HG02870 (cell line): ENCODE measurements around the gene DTX2.
"Not testable (repeated sequence)": the region's sequence is repeated elsewhere in the genome, so short reads cannot be mapped to it uniquely, and the experiment has no call there.

Experiments used
- ATAC-seq: cut with Tn5 transposase; IDR thresholded peaks from one replicate; pipeline ENCODE4 v1.9.1; 2021; ENCODE audit warnings: mild to moderate bottlenecking, moderate library complexity; ENCODE audit not compliant: unreplicated experiment

DTX2 gene

DNA sequence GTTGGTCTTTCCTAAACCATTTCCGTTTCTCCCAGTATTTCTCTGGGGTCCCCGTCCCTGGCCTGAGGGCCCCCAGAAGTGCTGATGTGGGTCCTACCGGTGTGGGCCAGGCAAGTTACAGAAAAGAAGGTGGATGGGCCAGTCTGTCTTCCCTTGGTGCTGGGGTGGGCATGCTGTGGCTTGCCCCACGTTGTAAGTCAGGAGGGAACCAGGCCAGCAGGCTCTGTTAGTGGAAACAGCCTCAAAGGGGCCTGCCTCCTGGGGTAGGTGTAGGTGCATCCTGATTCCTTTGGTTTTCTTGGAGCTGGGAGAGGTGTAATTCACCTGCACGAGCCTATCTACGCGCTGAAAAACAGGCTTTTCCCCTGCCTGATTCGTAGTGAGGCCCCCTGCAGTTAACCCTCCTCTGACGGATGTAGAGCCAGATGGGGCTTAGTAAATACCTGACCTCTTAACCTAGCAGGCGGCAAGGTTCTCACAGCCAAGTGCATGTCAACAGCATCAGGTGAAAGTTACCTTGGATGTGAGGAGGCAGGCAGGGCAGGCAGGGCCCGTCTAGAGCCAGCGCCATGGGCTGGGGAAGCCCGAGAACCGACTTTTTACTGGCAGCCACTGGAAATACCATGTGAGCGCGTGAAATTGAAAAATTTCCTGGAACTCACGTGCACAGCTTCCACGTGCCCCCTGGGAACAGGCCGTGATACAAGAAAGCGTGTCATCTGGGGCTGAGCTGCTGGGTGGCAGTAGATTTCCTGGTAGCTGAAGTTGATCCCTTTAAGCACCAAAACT lies 24.5 kb downstream of the DTX2 start:
- ATAC-seq, result peak; percentile 7

GRCh38 chr7:76486618-76487017 lies 25.1 kb downstream of the DTX2 start:
- peak; percentile 99 for ATAC-seq

- not testable (repeated sequence) for ATAC-seq
Measured at GRCh38 chr7:76487969-76488368, 26.5 kb downstream of the DTX2 start.

DNA sequence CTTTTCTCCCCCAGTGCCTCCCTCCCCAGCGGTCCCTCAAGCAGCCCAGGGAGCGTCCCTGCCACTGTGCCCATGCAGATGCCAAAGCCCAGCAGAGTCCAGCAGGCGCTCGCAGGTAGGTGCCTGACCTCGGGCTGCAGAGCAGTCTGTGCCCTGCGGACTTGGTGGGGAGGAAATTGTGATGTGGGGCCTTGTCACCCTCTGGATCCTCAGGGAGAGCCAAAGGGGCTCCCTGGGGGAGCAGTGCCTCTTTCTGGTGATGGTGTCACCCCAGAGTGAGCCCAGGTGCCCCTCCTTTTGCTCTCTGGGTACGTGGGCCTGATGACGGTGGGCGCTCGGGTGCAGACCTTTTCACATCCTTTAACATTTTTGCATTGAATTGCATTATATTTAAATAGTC lies 30.6 kb downstream of the DTX2 start:
- not testable (repeated sequence) for ATAC-seq

DNA sequence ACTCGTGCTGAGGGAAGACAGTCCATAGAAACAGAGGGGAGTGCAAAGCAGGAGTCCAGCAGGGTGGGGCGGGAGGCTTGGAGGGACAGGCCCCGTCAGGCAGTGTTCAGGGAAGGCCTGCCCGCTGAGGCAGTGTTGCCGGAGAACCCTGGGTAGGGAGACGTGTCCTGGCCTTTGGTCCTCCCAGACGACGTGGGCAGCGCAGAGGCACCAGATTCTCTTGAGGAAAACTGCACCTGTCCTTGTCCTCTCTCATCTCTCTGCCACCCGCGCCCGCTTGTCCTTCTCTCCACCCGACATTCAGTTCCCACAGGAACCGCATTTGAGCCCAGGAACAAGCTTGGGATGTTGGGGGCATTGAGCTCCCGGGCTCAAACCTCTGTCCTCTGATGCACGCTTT lies 34.2 kb downstream of the DTX2 start:
- ATAC-seq, result not testable (repeated sequence)

DNA sequence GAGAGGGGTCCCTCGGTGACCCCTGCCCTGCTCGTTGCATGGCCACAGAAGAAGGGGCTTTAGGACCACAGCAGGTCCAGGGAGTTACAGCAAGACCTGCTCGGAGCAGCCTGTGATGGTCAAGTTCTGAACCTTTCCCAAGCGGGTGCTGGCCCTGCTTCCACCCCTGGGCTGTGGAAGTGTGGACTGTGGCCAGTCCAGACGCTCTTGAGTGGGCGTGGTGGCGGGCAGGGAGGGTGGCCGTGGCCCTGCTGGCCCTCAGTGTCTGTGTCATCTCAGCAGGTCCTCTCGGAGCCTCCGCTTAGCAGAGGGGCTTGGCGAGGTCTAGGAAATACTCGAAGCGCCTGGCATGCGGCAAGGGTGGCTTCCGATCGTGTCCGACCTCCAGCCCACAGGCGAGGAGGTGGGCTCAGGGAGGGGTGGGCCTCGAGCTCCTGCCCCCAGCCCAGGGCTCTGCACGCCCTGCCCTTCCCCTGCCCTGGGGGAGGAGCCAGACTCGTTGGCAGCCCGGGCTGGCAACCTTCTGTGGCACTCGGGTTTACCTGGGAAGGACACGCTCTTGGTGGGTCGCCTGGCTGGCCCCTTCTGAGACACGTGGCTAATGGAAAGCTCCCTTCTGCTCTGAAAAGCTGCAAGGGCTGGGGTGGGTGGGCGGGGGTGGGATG lies 36.5 kb downstream of the DTX2 start:
- ATAC-seq, result not testable (repeated sequence)

DNA sequence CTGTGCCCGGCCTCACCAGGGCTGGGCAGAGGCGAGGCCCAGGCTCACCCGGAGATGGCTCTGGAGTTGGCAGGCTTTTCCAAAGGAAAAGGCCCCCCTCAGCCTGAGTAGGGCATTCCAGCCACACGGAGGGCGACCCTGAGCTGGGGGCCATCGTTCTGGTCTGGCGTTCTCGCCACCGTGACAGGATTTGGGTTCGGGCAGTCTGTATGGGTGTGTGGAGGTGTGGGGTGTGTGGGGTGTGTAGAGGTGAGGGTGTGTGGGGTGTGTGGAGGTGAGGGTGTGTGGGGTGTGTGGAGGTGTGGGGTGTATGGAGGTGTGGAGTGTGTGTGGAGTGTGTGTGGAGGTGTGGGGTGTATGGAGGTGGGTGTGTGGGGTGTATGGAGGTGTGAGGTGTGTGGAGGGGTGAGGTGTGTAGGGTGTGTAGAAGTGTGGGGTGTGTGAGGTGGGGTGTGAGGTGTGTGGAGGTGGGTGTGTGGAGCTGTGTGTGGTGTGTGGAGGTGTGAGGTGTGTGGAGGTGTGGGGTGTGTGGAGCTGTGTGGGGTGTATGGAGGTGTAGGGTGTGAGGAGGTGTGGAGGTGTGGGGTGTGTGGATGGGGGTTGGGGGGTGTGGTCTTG lies 37.2 kb downstream of the DTX2 start:
- ATAC-seq, result not testable (repeated sequence)

GRCh38 chr7:76499201-76499923 lies 37.9 kb downstream of the DTX2 start:
- ATAC-seq, result not testable (repeated sequence)

DNA sequence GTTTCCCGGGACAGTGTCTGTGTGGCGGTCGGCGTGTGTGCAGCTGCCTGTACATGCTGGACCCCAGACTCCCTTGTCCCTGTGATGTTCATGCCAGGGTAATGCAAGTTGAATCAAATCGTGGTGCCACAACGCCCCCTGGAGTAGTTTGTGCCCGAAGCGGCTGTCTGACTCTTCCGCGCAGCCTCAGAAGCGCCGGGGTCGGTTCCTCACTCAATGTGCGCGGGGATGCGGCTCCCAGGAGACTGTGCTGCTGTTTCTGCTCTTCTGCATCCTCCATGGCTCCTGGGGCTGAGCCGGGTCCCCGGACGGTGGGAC lies 38.4 kb downstream of the DTX2 start:
- ATAC-seq, result not testable (repeated sequence)

DNA sequence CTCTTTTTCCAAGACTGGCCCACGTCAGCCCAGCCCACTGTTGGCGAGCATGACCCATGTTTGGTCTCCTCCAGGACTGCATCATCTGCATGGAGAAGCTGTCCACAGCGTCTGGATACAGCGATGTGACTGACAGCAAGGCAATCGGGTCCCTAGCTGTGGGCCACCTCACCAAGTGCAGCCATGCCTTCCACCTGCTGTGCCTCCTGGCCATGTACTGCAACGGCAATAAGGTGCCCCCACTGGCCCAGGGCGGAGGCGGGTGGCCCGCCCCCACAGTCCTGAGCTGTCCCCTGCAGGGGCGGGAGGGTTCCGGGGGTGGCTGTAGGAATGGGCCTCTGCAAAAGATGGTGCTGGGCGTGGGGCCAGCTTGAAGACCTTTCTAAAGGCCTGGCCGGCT lies 40.7 kb downstream of the DTX2 start:
- ATAC-seq, result not testable (repeated sequence)

GRCh38 chr7:76502836-76503235 lies 41.3 kb downstream of the DTX2 start:
- not testable (repeated sequence) for ATAC-seq

DNA sequence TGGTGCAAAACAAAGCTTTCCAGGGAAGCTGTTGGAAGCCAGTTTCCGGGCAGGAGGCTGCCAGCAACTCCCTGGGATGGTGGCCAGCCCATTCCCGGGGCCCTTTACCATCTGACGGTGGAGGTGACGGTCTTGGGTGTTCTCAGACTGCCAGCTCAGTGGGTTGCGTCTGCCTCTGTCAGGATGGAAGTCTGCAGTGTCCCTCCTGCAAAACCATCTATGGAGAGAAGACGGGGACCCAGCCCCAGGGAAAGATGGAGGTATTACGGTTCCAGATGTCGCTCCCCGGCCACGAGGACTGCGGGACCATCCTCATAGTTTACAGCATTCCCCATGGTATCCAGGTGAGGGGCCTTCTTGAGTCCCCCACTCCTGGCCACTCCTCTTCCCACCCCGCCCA lies 41.7 kb downstream of the DTX2 start:
- not testable (repeated sequence) for ATAC-seq

DNA sequence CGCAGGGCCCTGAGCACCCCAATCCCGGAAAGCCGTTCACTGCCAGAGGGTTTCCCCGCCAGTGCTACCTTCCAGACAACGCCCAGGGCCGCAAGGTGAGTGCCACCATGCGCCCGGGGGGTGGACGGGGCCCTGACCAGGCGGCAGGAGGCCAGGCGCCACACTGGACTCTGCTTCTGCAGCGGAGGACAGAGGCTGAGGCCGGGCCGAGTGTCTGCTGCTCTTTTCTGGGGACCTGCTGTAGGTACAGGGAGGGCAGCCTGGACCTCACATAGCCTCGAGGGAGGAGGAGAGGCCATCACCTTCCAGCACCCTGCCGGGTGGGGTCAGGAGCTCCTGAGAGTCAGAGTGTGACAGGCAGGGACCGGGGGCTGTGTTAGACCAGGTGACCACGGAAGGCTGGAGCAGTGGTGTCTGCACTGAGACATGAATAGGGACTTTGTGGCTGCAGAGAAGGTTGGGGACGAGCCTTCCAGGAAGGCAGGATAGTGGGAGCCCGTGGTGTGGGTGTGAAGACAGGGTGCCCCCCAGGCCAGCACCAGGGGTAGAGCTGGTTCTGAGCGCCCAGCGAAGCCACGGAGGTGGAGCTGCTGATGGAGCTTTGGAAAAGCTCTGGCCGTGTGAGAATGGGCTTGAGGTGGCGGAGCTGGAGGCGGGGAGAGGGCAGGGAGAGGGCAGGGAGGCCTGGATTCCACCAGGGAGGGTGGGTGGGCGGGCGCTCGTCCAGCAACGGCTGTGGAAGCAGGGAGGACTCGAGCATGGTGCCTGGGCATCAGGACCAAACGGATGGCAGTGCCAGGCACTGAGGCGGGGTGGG lies 43.0 kb downstream of the DTX2 start:
- not testable (repeated sequence) for ATAC-seq

DNA sequence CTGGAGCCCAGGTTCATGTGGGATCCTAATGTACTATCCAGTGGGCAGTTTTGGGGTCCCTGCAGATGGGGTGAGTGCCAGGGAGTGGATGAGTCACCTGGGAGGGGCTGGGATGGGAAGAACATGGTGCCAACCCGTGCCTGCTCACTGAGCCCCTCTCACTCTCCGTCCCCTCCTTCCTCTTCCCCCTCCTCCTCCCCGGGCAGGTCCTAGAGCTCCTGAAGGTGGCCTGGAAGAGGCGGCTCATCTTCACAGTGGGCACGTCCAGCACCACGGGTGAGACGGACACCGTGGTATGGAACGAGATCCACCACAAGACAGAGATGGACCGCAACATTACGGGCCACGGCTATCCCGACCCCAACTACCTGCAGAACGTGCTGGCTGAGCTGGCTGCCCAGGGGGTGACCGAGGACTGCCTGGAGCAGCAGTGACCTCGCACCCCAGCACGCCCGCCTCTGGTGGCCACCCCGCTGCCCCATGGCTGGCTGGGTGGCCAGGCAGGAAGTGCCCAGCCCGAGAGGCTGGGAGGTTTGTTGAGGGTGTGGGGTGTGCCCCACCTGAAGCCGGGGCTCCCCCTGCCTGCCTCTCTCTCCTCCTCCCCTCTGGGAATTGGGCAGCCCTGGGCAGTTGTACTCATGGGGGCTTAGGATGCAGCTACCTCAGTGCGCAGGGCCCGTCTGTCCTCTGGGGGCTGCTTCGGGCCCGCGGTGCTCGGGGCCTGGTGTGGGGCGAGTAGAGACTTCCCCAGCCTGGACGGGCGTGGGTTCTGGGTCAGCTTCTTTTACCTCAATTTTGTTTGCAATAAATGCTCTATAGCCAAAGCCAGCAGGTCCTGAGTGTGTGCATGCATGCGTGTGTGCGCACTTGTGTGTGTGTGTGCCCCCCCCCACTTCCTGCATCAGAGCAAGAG lies 43.9 kb downstream of the DTX2 start:
- no peak for ATAC-seq

DNA sequence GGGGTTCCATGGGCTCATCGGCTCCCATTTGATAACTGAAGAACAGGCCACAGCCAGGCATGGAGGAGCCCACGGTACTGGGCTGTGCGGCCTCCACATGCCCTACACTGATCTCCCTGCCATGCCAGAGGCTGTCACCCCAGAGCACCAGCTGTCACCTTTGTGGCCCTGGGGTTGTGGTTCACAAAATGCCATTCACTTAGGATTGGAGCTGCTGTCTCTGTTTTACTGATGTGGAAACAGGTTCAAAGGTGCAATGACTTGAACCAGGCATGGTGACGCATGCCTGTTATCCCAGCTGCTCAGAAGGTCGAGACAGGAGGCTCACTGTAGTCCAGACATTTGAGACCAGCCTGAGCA lies 44.6 kb downstream of the DTX2 start:
- ATAC-seq, result no peak

GRCh38 chr7:76506643-76507042 lies 45.1 kb downstream of the DTX2 start:
- ATAC-seq, result not testable (repeated sequence)

- ATAC-seq, result no peak
Measured at GRCh38 chr7:76507723-76508406, 46.4 kb downstream of the DTX2 start.

GRCh38 chr7:76509931-76510877 lies 48.7 kb downstream of the DTX2 start, which contains the start of gene UPK3B:
Gene UPK3B, plus strand, starts transcription at chr7:76510552. Its CDS starts 101 bp downstream, at chr7:76510653.
- no peak for ATAC-seq
